Measurements from ENCODE around the gene SYNM.

GRCh38 chr15:99145005-99145404 is 40.1 kb downstream of the SYNM start:
- no peak for TF ChIP-seq POLR2A (IDR thresholded peaks at IDR 0.05; ENCODE audit: low read depth)
- no peak for TF ChIP-seq CTCF (IDR thresholded peaks at IDR 0.05)
